NCI-H1105 (cell line): Measurements from ENCODE around the gene BANK1.

ENCODE experiments used
- DNase-seq: peaks from one replicate; lab custom pipeline; 2025; lab: John Stamatoyannopoulos, UW

BANK1 gene

GRCh38 chr4:102036619-102037376 lies 246.3 kb downstream of the BANK1 start:
- DNase-seq = no peak

GRCh38 chr4:102037566-102037965 lies 247.0 kb downstream of the BANK1 start:
- DNase-seq = no peak

GRCh38 chr4:102042871-102043802 lies 252.6 kb downstream of the BANK1 start:
- no peak for DNase-seq

- DNase-seq = no peak
These were observed 257.1 kb downstream of the BANK1 start for GRCh38 chr4:102047616-102048015.

GRCh38 chr4:102055805-102056204 lies 265.3 kb downstream of the BANK1 start:
- DNase-seq = no peak

- no peak for DNase-seq
These were observed 266.6 kb downstream of the BANK1 start for GRCh38 chr4:102057122-102057521.

GRCh38 chr4:102061133-102061532 lies 270.6 kb downstream of the BANK1 start:
- DNase-seq = no peak

GRCh38 chr4:102064747-102065442 lies 274.4 kb downstream of the BANK1 start:
- DNase-seq = no peak

- no peak for DNase-seq
These were observed 286.1 kb downstream of the BANK1 start for GRCh38 chr4:102076622-102077021.

- DNase-seq = no peak
These were observed 289.7 kb downstream of the BANK1 start for GRCh38 chr4:102080184-102080583.

- no peak for DNase-seq
These were observed 299.5 kb downstream of the BANK1 start for GRCh38 chr4:102089850-102090621.

- no peak for DNase-seq
These were observed 301.1 kb downstream of the BANK1 start for GRCh38 chr4:102091656-102092055.

- no peak for DNase-seq
These were observed 304.0 kb downstream of the BANK1 start for GRCh38 chr4:102094481-102094880.

- DNase-seq = no peak
These were observed 312.8 kb downstream of the BANK1 start for GRCh38 chr4:102103368-102103767.

- DNase-seq = no peak
These were observed 313.7 kb downstream of the BANK1 start for GRCh38 chr4:102104278-102104677.

- no peak for DNase-seq
These were observed 315.5 kb downstream of the BANK1 start for GRCh38 chr4:102105983-102106382.

GRCh38 chr4:102114118-102114630 lies 323.6 kb downstream of the BANK1 start:
- no peak for DNase-seq

- DNase-seq = no peak
These were observed 325.6 kb downstream of the BANK1 start for GRCh38 chr4:102116121-102116520.

GRCh38 chr4:102120846-102121245 lies 330.3 kb downstream of the BANK1 start:
- DNase-seq = no peak
